ENCODE data around the gene CPLX1.

- TF ChIP-seq CTCF (IDR thresholded peaks at IDR 0.05) (no peak), POLR2A (IDR thresholded peaks at IDR 0.05) (no peak)
Measured at GRCh38 chr4:836003-836511, 10.1 kb upstream of the CPLX1 start.

Data from tibial nerve (tissue), 3 donors.